ENCODE data around the gene SHISA9.

DNA sequence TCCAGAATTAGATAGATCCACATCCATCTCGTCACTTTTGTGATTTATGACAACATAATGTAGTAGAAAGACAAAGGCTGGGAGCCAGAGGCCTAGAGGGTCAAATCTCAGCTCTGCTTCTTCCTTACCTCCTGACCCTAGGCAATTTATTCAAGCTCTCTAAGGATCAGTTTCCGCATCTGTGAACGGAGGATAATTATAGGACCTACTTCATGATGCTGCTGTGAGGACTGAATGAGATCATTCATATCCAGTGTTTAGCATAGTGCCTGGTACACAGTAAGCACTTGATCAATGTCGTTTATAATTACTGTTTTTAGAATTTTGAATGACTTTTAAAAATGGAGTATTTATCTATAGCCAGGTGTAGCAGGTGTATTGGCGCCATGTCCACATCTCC is 128.4 kb downstream of the SHISA9 start:
- TF ChIP-seq, protein P1, sequence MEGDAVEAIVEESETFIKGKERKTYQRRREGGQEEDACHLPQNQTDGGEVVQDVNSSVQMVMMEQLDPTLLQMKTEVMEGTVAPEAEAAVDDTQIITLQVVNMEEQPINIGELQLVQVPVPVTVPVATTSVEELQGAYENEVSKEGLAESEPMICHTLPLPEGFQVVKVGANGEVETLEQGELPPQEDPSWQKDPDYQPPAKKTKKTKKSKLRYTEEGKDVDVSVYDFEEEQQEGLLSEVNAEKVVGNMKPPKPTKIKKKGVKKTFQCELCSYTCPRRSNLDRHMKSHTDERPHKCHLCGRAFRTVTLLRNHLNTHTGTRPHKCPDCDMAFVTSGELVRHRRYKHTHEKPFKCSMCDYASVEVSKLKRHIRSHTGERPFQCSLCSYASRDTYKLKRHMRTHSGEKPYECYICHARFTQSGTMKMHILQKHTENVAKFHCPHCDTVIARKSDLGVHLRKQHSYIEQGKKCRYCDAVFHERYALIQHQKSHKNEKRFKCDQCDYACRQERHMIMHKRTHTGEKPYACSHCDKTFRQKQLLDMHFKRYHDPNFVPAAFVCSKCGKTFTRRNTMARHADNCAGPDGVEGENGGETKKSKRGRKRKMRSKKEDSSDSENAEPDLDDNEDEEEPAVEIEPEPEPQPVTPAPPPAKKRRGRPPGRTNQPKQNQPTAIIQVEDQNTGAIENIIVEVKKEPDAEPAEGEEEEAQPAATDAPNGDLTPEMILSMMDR (IDR thresholded peaks at IDR 0.05): no peak
- TF ChIP-seq YY1 (IDR thresholded peaks at IDR 0.05; ENCODE audit: low read depth) (no peak), TAF1 (IDR thresholded peaks at IDR 0.05; ENCODE audit: borderline replicate concordance, low read depth, low read length) (no peak), EZH2phosphoT487 (IDR thresholded peaks at IDR 0.05; ENCODE audit: borderline replicate concordance, low read depth) (no peak), NFIC (IDR thresholded peaks at IDR 0.05; ENCODE audit: borderline replicate concordance) (no peak), NRF1 (IDR thresholded peaks at IDR 0.05; ENCODE audit: low read depth, low read length) (no peak), SIN3A (IDR thresholded peaks at IDR 0.05; ENCODE audit: borderline replicate concordance, low read depth, low read length) (no peak), POLR2AphosphoS5 (IDR thresholded peaks at IDR 0.05; ENCODE audit: low read depth, low read length) (no peak), SMC3 (IDR thresholded peaks at IDR 0.05; ENCODE audit: low read depth, low read length) (no peak)
- TF ChIP-seq, protein P2, sequence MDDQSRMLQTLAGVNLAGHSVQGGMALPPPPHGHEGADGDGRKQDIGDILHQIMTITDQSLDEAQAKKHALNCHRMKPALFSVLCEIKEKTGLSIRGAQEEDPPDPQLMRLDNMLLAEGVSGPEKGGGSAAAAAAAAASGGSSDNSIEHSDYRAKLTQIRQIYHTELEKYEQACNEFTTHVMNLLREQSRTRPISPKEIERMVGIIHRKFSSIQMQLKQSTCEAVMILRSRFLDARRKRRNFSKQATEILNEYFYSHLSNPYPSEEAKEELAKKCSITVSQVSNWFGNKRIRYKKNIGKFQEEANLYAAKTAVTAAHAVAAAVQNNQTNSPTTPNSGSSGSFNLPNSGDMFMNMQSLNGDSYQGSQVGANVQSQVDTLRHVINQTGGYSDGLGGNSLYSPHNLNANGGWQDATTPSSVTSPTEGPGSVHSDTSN (IDR thresholded peaks at IDR 0.05): no peak
- TF ChIP-seq, protein P3, sequence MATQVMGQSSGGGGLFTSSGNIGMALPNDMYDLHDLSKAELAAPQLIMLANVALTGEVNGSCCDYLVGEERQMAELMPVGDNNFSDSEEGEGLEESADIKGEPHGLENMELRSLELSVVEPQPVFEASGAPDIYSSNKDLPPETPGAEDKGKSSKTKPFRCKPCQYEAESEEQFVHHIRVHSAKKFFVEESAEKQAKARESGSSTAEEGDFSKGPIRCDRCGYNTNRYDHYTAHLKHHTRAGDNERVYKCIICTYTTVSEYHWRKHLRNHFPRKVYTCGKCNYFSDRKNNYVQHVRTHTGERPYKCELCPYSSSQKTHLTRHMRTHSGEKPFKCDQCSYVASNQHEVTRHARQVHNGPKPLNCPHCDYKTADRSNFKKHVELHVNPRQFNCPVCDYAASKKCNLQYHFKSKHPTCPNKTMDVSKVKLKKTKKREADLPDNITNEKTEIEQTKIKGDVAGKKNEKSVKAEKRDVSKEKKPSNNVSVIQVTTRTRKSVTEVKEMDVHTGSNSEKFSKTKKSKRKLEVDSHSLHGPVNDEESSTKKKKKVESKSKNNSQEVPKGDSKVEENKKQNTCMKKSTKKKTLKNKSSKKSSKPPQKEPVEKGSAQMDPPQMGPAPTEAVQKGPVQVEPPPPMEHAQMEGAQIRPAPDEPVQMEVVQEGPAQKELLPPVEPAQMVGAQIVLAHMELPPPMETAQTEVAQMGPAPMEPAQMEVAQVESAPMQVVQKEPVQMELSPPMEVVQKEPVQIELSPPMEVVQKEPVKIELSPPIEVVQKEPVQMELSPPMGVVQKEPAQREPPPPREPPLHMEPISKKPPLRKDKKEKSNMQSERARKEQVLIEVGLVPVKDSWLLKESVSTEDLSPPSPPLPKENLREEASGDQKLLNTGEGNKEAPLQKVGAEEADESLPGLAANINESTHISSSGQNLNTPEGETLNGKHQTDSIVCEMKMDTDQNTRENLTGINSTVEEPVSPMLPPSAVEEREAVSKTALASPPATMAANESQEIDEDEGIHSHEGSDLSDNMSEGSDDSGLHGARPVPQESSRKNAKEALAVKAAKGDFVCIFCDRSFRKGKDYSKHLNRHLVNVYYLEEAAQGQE (IDR thresholded peaks at IDR 0.05; ENCODE audit: low read depth, low read length): no peak
- TF ChIP-seq, protein P4, sequence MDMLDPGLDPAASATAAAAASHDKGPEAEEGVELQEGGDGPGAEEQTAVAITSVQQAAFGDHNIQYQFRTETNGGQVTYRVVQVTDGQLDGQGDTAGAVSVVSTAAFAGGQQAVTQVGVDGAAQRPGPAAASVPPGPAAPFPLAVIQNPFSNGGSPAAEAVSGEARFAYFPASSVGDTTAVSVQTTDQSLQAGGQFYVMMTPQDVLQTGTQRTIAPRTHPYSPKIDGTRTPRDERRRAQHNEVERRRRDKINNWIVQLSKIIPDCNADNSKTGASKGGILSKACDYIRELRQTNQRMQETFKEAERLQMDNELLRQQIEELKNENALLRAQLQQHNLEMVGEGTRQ (IDR thresholded peaks at IDR 0.05; ENCODE audit: borderline replicate concordance, low read depth, low read length): no peak

Data from SK-N-SH (cell line).